ENCODE results near the gene FAM171A1. TPM values are rescaled to one million over a fixed set of nuclear protein-coding genes. Genes with fewer than 3 reads are reported as not detected.

FAM171A1 gene
- total RNA-seq, 1 donor from 2014 or later: 28.2 TPM

- no peaks in the 10 kb centered on the region for H3K36me3 ChIP-seq
- peaks cover 10% of the 10 kb centered on the region for H4K20me1 ChIP-seq (ENCODE audit: low read depth)
- H3K27me3 ChIP-seq: peaks cover 6% of the 10 kb centered on the region
- H3K4me1 Mint-ChIP-seq: peaks cover 24% of the 10 kb centered on the region
- peaks cover 22% of the 10 kb centered on the region for H3K9me3 Mint-ChIP-seq
- H3K27me3 Mint-ChIP-seq (ENCODE audit: insufficient read depth, low read depth): peaks cover 5% of the 10 kb centered on the region
- H3K4me3 Mint-ChIP-seq: no peak overlapping the region
- no peak overlapping the region for H2AFZ ChIP-seq (replicated peaks)
- peaks cover 72% of the 10 kb centered on the region for H3K79me2 ChIP-seq (ENCODE audit: low read depth)
- H3F3A ChIP-seq (ENCODE audit: low read depth): no peaks in the 10 kb centered on the region
- no peak overlapping the region for H3K4me3 ChIP-seq
- no peak overlapping the region for H3K27ac Mint-ChIP-seq
- no peak for DNase-seq (ENCODE audit: low spot score)
- no peaks in the 10 kb centered on the region for H3K9me3 ChIP-seq (ENCODE audit: low read depth)
- no peak overlapping the region for H3K4me2 ChIP-seq
- H3K27ac ChIP-seq: no peak overlapping the region
- H3K4me1 ChIP-seq: peaks cover 8% of the 10 kb centered on the region
- TF ChIP-seq, protein P1, sequence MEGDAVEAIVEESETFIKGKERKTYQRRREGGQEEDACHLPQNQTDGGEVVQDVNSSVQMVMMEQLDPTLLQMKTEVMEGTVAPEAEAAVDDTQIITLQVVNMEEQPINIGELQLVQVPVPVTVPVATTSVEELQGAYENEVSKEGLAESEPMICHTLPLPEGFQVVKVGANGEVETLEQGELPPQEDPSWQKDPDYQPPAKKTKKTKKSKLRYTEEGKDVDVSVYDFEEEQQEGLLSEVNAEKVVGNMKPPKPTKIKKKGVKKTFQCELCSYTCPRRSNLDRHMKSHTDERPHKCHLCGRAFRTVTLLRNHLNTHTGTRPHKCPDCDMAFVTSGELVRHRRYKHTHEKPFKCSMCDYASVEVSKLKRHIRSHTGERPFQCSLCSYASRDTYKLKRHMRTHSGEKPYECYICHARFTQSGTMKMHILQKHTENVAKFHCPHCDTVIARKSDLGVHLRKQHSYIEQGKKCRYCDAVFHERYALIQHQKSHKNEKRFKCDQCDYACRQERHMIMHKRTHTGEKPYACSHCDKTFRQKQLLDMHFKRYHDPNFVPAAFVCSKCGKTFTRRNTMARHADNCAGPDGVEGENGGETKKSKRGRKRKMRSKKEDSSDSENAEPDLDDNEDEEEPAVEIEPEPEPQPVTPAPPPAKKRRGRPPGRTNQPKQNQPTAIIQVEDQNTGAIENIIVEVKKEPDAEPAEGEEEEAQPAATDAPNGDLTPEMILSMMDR (IDR thresholded peaks at IDR 0.05): no peak
- TF ChIP-seq EZH2phosphoT487 (IDR thresholded peaks at IDR 0.05) (no peak), EZH2 (IDR thresholded peaks at IDR 0.05) (no peak)
- H3K36me3 Mint-ChIP-seq: peaks cover 24% of the 10 kb centered on the region
- H3K9ac ChIP-seq: no peak overlapping the region
These were observed 5.4 kb downstream of the FAM171A1 start for GRCh38 chr10:15365692-15366091.

DNA sequence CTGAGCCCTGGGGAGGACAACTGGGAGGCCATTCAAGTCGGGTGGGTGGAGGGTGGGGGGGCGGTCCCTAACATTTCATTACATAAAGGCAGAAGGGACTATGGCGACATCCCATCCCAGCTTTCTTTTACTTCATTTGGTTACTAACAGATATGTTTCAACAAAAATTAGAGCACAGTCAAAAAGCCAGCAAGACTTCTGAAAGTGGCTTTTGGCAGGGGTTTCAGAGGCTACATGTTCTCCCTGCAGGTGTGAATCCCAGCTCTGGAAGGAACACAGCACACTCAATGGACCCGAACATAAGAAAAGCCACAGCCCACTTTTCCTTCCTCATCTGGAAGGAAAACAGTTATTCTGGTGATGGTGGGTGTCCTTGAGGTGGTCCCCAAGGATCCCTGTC, 7.1 kb downstream of the FAM171A1 start:
- Histone ChIP-seq H4K20me1 (ENCODE audit: low read depth) (peaks cover 10% of the 10 kb centered on the region), H3K27ac (no peak overlapping the region), H3K27me3 (peaks cover under 1% of the 10 kb centered on the region), H3F3A (ENCODE audit: low read depth) (no peaks in the 10 kb centered on the region), H2AFZ (replicated peaks) (no peak overlapping the region), H3K4me1 (peaks cover under 1% of the 10 kb centered on the region), H3K4me2 (no peak overlapping the region), H3K79me2 (ENCODE audit: low read depth) (peaks cover 68% of the 10 kb centered on the region), H3K36me3 (no peaks in the 10 kb centered on the region), H3K9me3 (ENCODE audit: low read depth) (no peaks in the 10 kb centered on the region), H3K9ac (no peak overlapping the region), H3K4me3 (no peak overlapping the region)
- Mint-ChIP-seq H3K4me3 (no peak overlapping the region), H3K36me3 (peaks cover 32% of the 10 kb centered on the region), H3K27me3 (ENCODE audit: insufficient read depth, low read depth) (no peaks in the 10 kb centered on the region), H3K4me1 (peaks cover 20% of the 10 kb centered on the region), H3K27ac (no peak overlapping the region), H3K9me3 (peaks cover 25% of the 10 kb centered on the region)
- no peak for TF ChIP-seq EZH2 (IDR thresholded peaks at IDR 0.05)
- TF ChIP-seq, protein P1 (IDR thresholded peaks at IDR 0.05): no peak
- no peak for TF ChIP-seq EZH2phosphoT487 (IDR thresholded peaks at IDR 0.05)
- no peak for DNase-seq (ENCODE audit: low spot score)

DNA sequence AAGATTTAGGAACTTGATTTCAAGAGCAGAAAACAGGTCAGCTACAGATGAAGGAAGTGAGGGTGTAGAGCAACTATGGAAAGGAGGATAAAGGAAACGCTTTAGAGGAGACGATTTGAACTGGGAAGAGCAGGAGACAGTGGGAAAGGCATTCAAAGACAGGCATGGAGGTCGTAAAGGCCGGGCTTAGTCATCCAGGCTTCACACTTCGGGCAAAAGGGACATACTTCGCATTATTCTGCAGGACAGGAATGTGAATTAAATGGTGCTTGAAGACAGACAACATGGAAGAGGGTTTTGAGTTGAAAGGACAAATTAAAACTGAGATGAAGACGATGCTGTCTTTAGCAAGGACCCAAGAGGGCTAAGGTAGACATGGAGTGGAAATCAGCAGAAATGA, 8.1 kb downstream of the FAM171A1 start:
- H3F3A ChIP-seq (ENCODE audit: low read depth): no peaks in the 10 kb centered on the region
- peaks cover 3% of the 10 kb centered on the region for H4K20me1 ChIP-seq (ENCODE audit: low read depth)
- no peaks in the 10 kb centered on the region for H3K4me1 ChIP-seq
- H3K27me3 ChIP-seq: no peaks in the 10 kb centered on the region
- H3K36me3 ChIP-seq: no peaks in the 10 kb centered on the region
- H3K4me3 ChIP-seq: no peak overlapping the region
- Mint-ChIP-seq H3K9me3 (peaks cover 25% of the 10 kb centered on the region), H3K36me3 (peaks cover 32% of the 10 kb centered on the region), H3K27ac (no peak overlapping the region), H3K27me3 (ENCODE audit: insufficient read depth, low read depth) (no peaks in the 10 kb centered on the region), H3K4me1 (peaks cover 12% of the 10 kb centered on the region), H3K4me3 (no peak overlapping the region)
- TF ChIP-seq EZH2 (IDR thresholded peaks at IDR 0.05) (no peak), EZH2phosphoT487 (IDR thresholded peaks at IDR 0.05) (no peak)
- TF ChIP-seq, protein P1 (IDR thresholded peaks at IDR 0.05): no peak
- no peak overlapping the region for H3K9ac ChIP-seq
- H3K4me2 ChIP-seq: no peak overlapping the region
- no peak overlapping the region for H3K27ac ChIP-seq
- no peaks in the 10 kb centered on the region for H3K9me3 ChIP-seq (ENCODE audit: low read depth)
- no peak for DNase-seq (ENCODE audit: low spot score)
- H2AFZ ChIP-seq (replicated peaks): no peak overlapping the region
- peaks cover 63% of the 10 kb centered on the region for H3K79me2 ChIP-seq (ENCODE audit: low read depth)
